BJ (cell line): Measurements from ENCODE around the gene SMCO2. TPM values are rescaled to one million over a fixed set of nuclear protein-coding genes. Genes with fewer than 3 reads are reported as not detected.

Source experiments
- CTCF ChIA-PET: fragments of 350-600 bp; formaldehyde crosslinking; extraction: SDS; loops from one replicate; lab custom pipeline; 2021; ENCODE audit warnings: antibody characterized with exemption, inconsistent platforms; lab: Yijun Ruan, JAX
- POLR2A ChIA-PET: fragments of 300-600 bp; sonication (Branson Sonifier 250); formaldehyde crosslinking; extraction: SDS; loops from one replicate; lab custom pipeline; 2021; ENCODE audit warnings: antibody characterized with exemption; lab: Charles Lee
- DNase-seq: peaks from one replicate; pipeline ENCODE4 v3.0.0-alpha.2; 2011; ENCODE audit warnings: low read depth
- H3K27me3 ChIP-seq: 2 replicates; pipeline ENCODE4 v1.6.0; 2011; ENCODE audit warnings: low read length; ENCODE audit not compliant: control insufficient read depth, insufficient read depth
- H3K36me3 ChIP-seq: 2 replicates; pipeline ENCODE4 v1.5.1; 2011; ENCODE audit warnings: low read length; ENCODE audit not compliant: control insufficient read depth, insufficient read depth
- H3K4me3 ChIP-seq: 2 replicates; pipeline ENCODE4 v1.5.1; 2011; ENCODE audit warnings: low read depth, mild to moderate bottlenecking, control low read depth, low read length
- polyA plus RNA-seq: library from polyadenylated mRNA; depleted of rRNA; stranded (reverse); fragments of >200 nt; gene quantifications from 2 replicates; pipeline ENCODE4 v1.2.3, GENCODE V29; 2011
- TF ChIP-seq, protein P1 (sequence below): IDR thresholded peaks from 2 replicates; pipeline ENCODE4 v1.5.1; 2011; ENCODE audit warnings: low read depth, mild to moderate bottlenecking, control low read depth, inconsistent platforms, low read length, moderate library complexity; ENCODE audit not compliant: insufficient read depth

Gene SMCO2
- polyA plus RNA-seq, 1 experiment = 0.09 TPM

DNA sequence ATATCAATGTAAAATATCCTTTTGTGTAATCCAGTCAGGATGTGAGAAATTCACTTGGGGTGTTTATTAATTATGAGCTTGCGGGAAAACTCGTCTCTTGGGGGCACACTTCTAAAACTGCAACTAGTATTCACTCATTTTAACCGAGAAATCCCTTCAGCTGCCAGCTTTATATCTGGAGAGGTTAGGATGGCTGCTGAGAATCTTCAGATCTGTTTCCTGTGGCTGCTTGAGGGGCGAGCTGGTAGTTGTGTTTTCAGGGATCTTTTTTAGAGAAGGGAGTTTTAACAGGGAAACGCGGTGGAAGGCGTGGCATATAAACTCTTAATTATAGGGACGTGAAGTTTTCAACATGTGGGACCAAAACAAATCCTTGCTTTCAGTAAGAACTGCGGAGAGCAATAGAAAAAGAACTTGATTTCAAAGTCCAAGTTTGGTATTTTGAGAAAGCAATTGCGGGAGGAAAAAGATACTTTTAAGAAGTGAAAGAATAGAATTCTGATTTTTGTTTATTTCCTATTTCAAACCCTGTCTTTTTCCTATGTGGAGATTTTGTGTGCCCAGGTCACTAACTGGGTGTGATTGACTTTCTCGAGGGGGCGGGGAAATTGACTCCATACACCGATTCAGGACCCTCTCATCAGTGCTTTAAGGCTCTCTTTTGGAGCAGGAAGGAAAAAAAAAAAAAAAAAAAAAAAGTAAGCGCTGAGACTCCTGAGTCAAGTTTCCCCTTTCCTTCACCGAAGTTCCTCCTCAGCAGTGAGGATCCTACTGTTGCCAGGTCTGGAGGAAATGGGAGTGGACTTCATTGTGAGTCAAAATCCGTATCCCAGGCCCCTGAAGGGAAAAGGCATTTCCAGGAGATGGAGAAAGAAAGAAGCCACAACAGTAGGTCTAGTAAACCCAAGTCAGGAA, 78.6 kb downstream of the SMCO2 start:
- Histone ChIP-seq H3K4me3 (peak overlapping the region; percentile 88), H3K36me3 (no peaks in the 10 kb centered on the region), H3K27me3 (no peaks in the 10 kb centered on the region)
- ChIA-PET CTCF (interaction anchor here (0.6 to 2.5 kb wide), 13 partner anchors 16 to 127 kb away, joined by 3 to 14 read pairs (median 4); no protein-coding TSS in a partner anchor), POLR2A (interaction anchor here (0.5 to 1.5 kb wide), 3 partner anchors 11 to 219 kb away, joined by 3 to 4 read pairs (median 3); no protein-coding TSS in a partner anchor)
- TF ChIP-seq, protein P1, sequence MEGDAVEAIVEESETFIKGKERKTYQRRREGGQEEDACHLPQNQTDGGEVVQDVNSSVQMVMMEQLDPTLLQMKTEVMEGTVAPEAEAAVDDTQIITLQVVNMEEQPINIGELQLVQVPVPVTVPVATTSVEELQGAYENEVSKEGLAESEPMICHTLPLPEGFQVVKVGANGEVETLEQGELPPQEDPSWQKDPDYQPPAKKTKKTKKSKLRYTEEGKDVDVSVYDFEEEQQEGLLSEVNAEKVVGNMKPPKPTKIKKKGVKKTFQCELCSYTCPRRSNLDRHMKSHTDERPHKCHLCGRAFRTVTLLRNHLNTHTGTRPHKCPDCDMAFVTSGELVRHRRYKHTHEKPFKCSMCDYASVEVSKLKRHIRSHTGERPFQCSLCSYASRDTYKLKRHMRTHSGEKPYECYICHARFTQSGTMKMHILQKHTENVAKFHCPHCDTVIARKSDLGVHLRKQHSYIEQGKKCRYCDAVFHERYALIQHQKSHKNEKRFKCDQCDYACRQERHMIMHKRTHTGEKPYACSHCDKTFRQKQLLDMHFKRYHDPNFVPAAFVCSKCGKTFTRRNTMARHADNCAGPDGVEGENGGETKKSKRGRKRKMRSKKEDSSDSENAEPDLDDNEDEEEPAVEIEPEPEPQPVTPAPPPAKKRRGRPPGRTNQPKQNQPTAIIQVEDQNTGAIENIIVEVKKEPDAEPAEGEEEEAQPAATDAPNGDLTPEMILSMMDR = no peak
- DNase-seq = no peak

DNA sequence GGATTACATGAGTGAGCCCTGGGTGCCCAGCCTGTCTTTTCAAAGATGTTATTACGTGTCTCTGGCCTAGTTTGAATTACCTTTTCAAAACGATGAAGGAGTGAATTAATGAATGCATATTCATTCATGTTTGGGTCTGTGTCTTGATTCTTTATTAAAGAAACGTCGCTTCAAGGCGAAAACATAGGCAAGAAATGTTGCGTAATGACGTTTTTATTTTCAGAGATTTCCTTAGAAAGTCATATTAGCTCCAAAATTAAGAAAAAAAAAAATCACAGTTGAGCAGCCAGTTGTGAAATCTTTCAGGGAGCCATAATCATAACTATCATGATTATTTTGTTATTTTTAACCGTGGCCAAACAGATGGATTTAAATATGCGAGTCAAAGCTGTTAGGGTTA, 81.0 kb downstream of the SMCO2 start:
- ChIA-PET CTCF (interaction anchor here (2.1 kb wide), 1 partner anchor 125 kb away, joined by 4 read pairs; no protein-coding TSS in a partner anchor), POLR2A (no interaction called here)
- Histone ChIP-seq H3K27me3 (no peaks in the 10 kb centered on the region), H3K36me3 (no peaks in the 10 kb centered on the region), H3K4me3 (no peak overlapping the region)
- TF ChIP-seq, protein P1 = no peak
- DNase-seq = no peak

DNA sequence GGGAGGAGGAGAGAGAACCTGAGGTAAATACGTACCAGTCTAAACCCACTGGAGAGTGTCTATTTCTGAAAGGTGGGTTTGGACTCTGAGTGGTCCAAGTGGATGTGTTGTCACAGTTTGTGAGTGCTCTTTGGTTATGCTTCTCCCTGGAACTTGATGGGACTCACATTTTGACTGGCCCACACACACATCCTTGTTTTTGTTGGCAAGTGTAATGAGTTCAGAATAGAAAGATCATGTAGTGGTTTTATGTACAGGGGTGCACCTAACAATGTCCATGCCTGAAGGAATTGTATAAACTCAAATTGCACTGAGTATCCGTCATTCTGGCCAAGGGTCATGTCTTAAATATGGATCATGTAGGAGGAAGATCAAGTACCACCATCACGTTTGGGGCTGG, 82.3 kb downstream of the SMCO2 start:
- ChIA-PET POLR2A (no interaction called here), CTCF (interaction anchor here (1.0 kb wide), 1 partner anchor 13 kb away, joined by 3 read pairs; no protein-coding TSS in a partner anchor)
- TF ChIP-seq, protein P1 = no peak
- DNase-seq = no peak
- H3K4me3 ChIP-seq = no peak overlapping the region
- H3K27me3 ChIP-seq = no peaks in the 10 kb centered on the region
- no peaks in the 10 kb centered on the region for H3K36me3 ChIP-seq

DNA sequence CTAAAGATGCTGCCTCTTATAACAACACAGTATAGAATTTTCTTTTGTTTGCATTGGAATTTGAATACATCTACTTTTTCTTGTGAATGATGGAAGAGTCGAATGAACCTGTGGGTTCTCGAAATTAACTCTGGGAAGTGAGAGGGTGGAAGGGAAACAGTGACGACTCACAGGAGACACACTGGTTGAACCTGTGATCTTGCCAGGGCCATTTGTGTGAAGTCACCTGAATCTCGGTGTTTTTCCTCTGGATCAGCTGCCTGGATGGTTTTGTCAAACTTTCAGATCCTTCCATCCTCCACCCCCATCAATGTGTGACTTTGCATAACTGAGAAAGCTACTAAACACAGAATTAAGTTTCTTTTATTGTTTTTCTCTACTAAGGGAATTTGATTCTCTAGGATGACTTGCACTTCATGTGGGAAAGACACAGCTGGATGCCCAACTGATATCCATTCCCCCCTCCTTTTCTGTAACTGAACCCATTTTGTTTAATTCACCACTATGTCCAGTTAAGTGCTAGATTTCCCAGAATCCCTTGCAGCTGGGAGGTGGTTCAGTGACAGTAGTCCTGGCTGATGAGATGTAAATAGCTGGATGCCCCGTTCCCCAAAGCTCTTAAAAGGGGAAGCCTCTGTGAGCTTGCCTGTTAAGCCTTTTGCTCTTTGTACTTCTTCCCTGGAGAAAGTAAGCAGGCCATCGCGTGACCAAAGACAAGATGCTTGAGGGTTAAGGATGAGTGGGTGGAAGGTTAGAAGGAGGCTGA, 83.8 kb downstream of the SMCO2 start:
- POLR2A ChIA-PET = interaction anchor here (0.6 kb wide), 1 partner anchor 10 kb away, joined by 3 read pairs; no protein-coding TSS in a partner anchor
- Histone ChIP-seq H3K4me3 (no peak overlapping the region), H3K27me3 (no peaks in the 10 kb centered on the region), H3K36me3 (no peaks in the 10 kb centered on the region)
- CTCF ChIA-PET = interaction anchor here (0.8 to 2.2 kb wide), 3 partner anchors 23 to 97 kb away, joined by 3 to 6 read pairs (median 3); no protein-coding TSS in a partner anchor
- TF ChIP-seq, protein P1 = no peak
- DNase-seq = no peak

DNA sequence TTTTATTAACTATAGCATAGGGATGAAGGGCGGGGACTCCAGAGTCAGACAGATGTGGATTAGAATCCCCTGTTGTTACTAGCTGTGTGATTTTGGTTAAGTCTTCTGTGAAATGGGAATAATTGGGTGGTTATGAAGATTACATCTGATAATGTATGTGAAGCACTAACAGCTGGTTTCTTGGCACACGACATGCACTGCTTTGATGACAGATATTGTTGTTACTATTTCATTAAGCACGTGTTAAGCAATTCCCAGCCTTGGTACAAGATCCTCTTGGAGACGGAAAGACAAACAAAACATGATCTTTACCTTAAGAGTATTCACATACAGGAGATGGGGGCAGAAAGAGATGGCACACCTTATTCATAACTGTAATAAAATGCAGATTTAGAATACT, 85.4 kb downstream of the SMCO2 start:
- POLR2A ChIA-PET = no interaction called here
- DNase-seq = no peak

More for the DNA sequence above, 85.4 kb downstream of the SMCO2 start:
- CTCF ChIA-PET = interaction anchor here (0.9 to 2.2 kb wide), 3 partner anchors 22 to 104 kb away, joined by 3 to 6 read pairs (median 4); no protein-coding TSS in a partner anchor
- no peaks in the 10 kb centered on the region for H3K27me3 ChIP-seq
- TF ChIP-seq, protein P1 = no peak
- H3K4me3 ChIP-seq = no peak overlapping the region
- H3K36me3 ChIP-seq = no peaks in the 10 kb centered on the region
